HEK293 (cell line): ENCODE data around the gene SURF2.
A peak's percentile ranks its signal among the peaks of the same experiment; 100 is the strongest.

Experiments
- ATF2 ChIP-seq: fragments of 450-650 bp; formaldehyde crosslinking; IDR thresholded peaks from 2 replicates; pipeline ENCODE4 v1.5.1; 2016; ENCODE audit warnings: missing biosample characterization, missing genetic modification characterization, low read depth
- CTCF ChIP-seq: fragments of 450-650 bp; formaldehyde crosslinking; IDR thresholded peaks from 2 replicates; pipeline ENCODE4 v1.5.1; 2016; ENCODE audit warnings: missing biosample characterization, missing genetic modification characterization
- PATZ1 ChIP-seq: fragments of 450-650 bp; formaldehyde crosslinking; IDR thresholded peaks from 2 replicates; pipeline ENCODE4 v1.5.1; 2016; ENCODE audit warnings: missing biosample characterization, missing genetic modification characterization
- TCF7L2 ChIP-seq: IDR thresholded peaks from 2 replicates; pipeline ENCODE4 v1.6.1; 2011; ENCODE audit warnings: low read depth, mild to moderate bottlenecking, inconsistent platforms, low read length, moderate library complexity, borderline replicate concordance
- ZBTB7A ChIP-seq: fragments of 450-650 bp; formaldehyde crosslinking; IDR thresholded peaks from 2 replicates; pipeline ENCODE4 v1.5.1; 2016; ENCODE audit warnings: low read depth, missing biosample characterization, missing genetic modification characterization
- ZNF138 ChIP-seq: fragments of 450-650 bp; formaldehyde crosslinking; IDR thresholded peaks from 2 replicates; pipeline ENCODE4 v1.5.1; 2016; ENCODE audit warnings: missing biosample characterization, missing genetic modification characterization, borderline replicate concordance
- ZNF184 ChIP-seq: fragments of 450-650 bp; IDR thresholded peaks from 2 replicates; pipeline ENCODE4 v1.5.1; 2018; ENCODE audit warnings: missing biosample characterization, mild to moderate bottlenecking, missing genetic modification characterization
- ZNF211 ChIP-seq: fragments of 450-650 bp; formaldehyde crosslinking; IDR thresholded peaks from 2 replicates; pipeline ENCODE4 v1.5.1; 2016; ENCODE audit warnings: low read depth, missing biosample characterization, missing genetic modification characterization
- ZNF221 ChIP-seq: fragments of 450-650 bp; formaldehyde crosslinking; IDR thresholded peaks from 2 replicates; pipeline ENCODE4 v1.5.1; 2017; ENCODE audit warnings: missing biosample characterization, missing genetic modification characterization, borderline replicate concordance
- ZNF23 ChIP-seq: fragments of 450-650 bp; formaldehyde crosslinking; IDR thresholded peaks from 2 replicates; pipeline ENCODE4 v1.5.1; 2016; ENCODE audit warnings: missing biosample characterization, missing genetic modification characterization, borderline replicate concordance
- ZNF513 ChIP-seq: fragments of 450-650 bp; IDR thresholded peaks from 2 replicates; pipeline ENCODE4 v1.5.1; 2018; ENCODE audit warnings: missing biosample characterization, missing genetic modification characterization
- ZNF747 ChIP-seq: fragments of 450-650 bp; formaldehyde crosslinking; IDR thresholded peaks from 2 replicates; pipeline ENCODE4 v1.5.1; 2016; ENCODE audit warnings: missing biosample characterization, missing genetic modification characterization

GRCh38 chr9:133359399-133360175 is 3.2 kb downstream of the SURF2 start:
- TF ChIP-seq CTCF (peak; percentile 84), TCF7L2 (no peak), ZNF513 (tag by site-specific recombination) (no peak), ZNF23 (tag by site-specific recombination) (no peak), ZNF747 (no peak), PATZ1 (tag by site-specific recombination) (0 out of 2 replicates have a peak, but pooled peaks have one; percentile 13), ZNF211 (no peak), ZNF221 (tag by site-specific recombination) (no peak), ZBTB7A (no peak), ZNF138 (no peak), ATF2 (no peak), ZNF184 (tag by site-specific recombination) (no peak)
